ENCODE results near the gene ZNF714. TPM values are rescaled to one million over a fixed set of nuclear protein-coding genes. Genes with fewer than 3 reads are reported as not detected.

ZNF714 gene
- total RNA-seq, 2 donors from 2014 or later, result 19.5 to 27.7 TPM

- Histone ChIP-seq H3K9me3 (no peaks in the 10 kb centered on the region), H3K27ac (no peak overlapping the region), H3K36me3 (no peaks in the 10 kb centered on the region), H3K27me3 (replicated peaks; ENCODE audit: insufficient read depth) (no peaks in the 10 kb centered on the region), H3K4me1 (replicated peaks) (no peaks in the 10 kb centered on the region), H3K4me3 (no peak overlapping the region)
- intact Hi-C loops (cut with DNase I), result no loop called here
- no peak for DNase-seq (ENCODE audit: low spot score)
- TF ChIP-seq POLR2AphosphoS5 (IDR thresholded peaks at IDR 0.05), result no peak
- TF ChIP-seq POLR2A (IDR thresholded peaks at IDR 0.05), result no peak
- no peak for TF ChIP-seq CTCF (IDR thresholded peaks at IDR 0.05)
Measured at GRCh38 chr19:21115430-21115829, 33.4 kb downstream of the ZNF714 start.

GRCh38 chr19:21117041-21117907 lies 35.3 kb downstream of the ZNF714 start:
- TF ChIP-seq POLR2AphosphoS5 (IDR thresholded peaks at IDR 0.05), result no peak
- no peak for TF ChIP-seq POLR2A (IDR thresholded peaks at IDR 0.05)
- no peak for TF ChIP-seq CTCF (IDR thresholded peaks at IDR 0.05)
- no peak for DNase-seq (ENCODE audit: low spot score)
- H3K27me3 ChIP-seq (replicated peaks; ENCODE audit: insufficient read depth), result no peaks in the 10 kb centered on the region
- H3K4me1 ChIP-seq (replicated peaks), result no peaks in the 10 kb centered on the region
- H3K36me3 ChIP-seq, result no peaks in the 10 kb centered on the region
- intact Hi-C loops (cut with DNase I), result no loop called here
- H3K9me3 ChIP-seq, result no peaks in the 10 kb centered on the region
- 97% methylated on average over 2 of the region's 2 CpGs for WGBS
- no peak overlapping the region for H3K4me3 ChIP-seq
- H3K27ac ChIP-seq, result no peak overlapping the region

- Histone ChIP-seq H3K9me3 (no peaks in the 10 kb centered on the region), H3K27me3 (replicated peaks; ENCODE audit: insufficient read depth) (no peaks in the 10 kb centered on the region), H3K4me3 (no peak overlapping the region), H3K36me3 (no peaks in the 10 kb centered on the region), H3K4me1 (replicated peaks) (no peaks in the 10 kb centered on the region), H3K27ac (no peak overlapping the region)
- intact Hi-C loops (cut with DNase I), result no loop called here
- no peak for DNase-seq (ENCODE audit: low spot score)
- TF ChIP-seq POLR2AphosphoS5 (IDR thresholded peaks at IDR 0.05) (no peak), CTCF (IDR thresholded peaks at IDR 0.05) (no peak), POLR2A (IDR thresholded peaks at IDR 0.05) (no peak)
Measured at GRCh38 chr19:21126078-21126477, 44.1 kb downstream of the ZNF714 start.

GRCh38 chr19:21127001-21127400 lies 45.0 kb downstream of the ZNF714 start:
- no peaks in the 10 kb centered on the region for H3K27me3 ChIP-seq (replicated peaks; ENCODE audit: insufficient read depth)
- no peak for DNase-seq (ENCODE audit: low spot score)
- H3K4me1 ChIP-seq (replicated peaks), result no peaks in the 10 kb centered on the region
- intact Hi-C loops (cut with DNase I), result no loop called here
- no peak overlapping the region for H3K4me3 ChIP-seq
- no peak overlapping the region for H3K27ac ChIP-seq
- H3K9me3 ChIP-seq, result no peaks in the 10 kb centered on the region
- no peaks in the 10 kb centered on the region for H3K36me3 ChIP-seq
- no peak for TF ChIP-seq POLR2AphosphoS5 (IDR thresholded peaks at IDR 0.05)
- 38% methylated on average over 2 of the region's 2 CpGs for WGBS

GRCh38 chr19:21127898-21128297 lies 45.9 kb downstream of the ZNF714 start:
- no peaks in the 10 kb centered on the region for H3K27me3 ChIP-seq (replicated peaks; ENCODE audit: insufficient read depth)
- TF ChIP-seq POLR2AphosphoS5 (IDR thresholded peaks at IDR 0.05), result no peak
- TF ChIP-seq POLR2A (IDR thresholded peaks at IDR 0.05), result no peak
- TF ChIP-seq CTCF (IDR thresholded peaks at IDR 0.05), result no peak
- no peak for DNase-seq (ENCODE audit: low spot score)
- H3K4me3 ChIP-seq, result no peak overlapping the region
- H3K36me3 ChIP-seq, result no peaks in the 10 kb centered on the region
- H3K27ac ChIP-seq, result no peak overlapping the region
- intact Hi-C loops (cut with DNase I), result no loop called here
- 52% methylated on average over 4 of the region's 4 CpGs for WGBS
- H3K9me3 ChIP-seq, result no peaks in the 10 kb centered on the region
- no peaks in the 10 kb centered on the region for H3K4me1 ChIP-seq (replicated peaks)

All from prostate gland (tissue), 2 donors.